Glutamatergic neuron (in vitro differentiated cells): ENCODE measurements around the gene TRIM22. TPM values are rescaled to one million over a fixed set of nuclear protein-coding genes. Genes with fewer than 3 reads are reported as not detected.

Source experiments
- DNase-seq: peaks from one replicate; pipeline ENCODE4 v3.0.0; 2022
- H3K27ac Mint-ChIP-seq: one replicate; pipeline ENCODE4 v1.8.0; 2020; ENCODE audit warnings: mild to moderate bottlenecking, mixed read lengths, inconsistent platforms; ENCODE audit not compliant: unreplicated experiment
- H3K27me3 Mint-ChIP-seq: one replicate; pipeline ENCODE4 v1.8.0; 2020; ENCODE audit warnings: mild to moderate bottlenecking, moderate library complexity, mixed read lengths, inconsistent platforms; ENCODE audit not compliant: unreplicated experiment
- H3K36me3 Mint-ChIP-seq: one replicate; pipeline ENCODE4 v1.8.0; 2020; ENCODE audit warnings: mild to moderate bottlenecking, mixed read lengths, inconsistent platforms; ENCODE audit not compliant: unreplicated experiment
- H3K4me1 Mint-ChIP-seq: one replicate; pipeline ENCODE4 v1.8.0; 2020; ENCODE audit warnings: mild to moderate bottlenecking, low read depth, mixed read lengths, inconsistent platforms; ENCODE audit not compliant: unreplicated experiment
- H3K4me3 Mint-ChIP-seq: one replicate; pipeline ENCODE4 v1.8.0; 2020; ENCODE audit warnings: mild to moderate bottlenecking, mixed read lengths, inconsistent platforms; ENCODE audit not compliant: unreplicated experiment
- H3K9me3 Mint-ChIP-seq: one replicate; pipeline ENCODE4 v1.8.0; 2020; ENCODE audit warnings: mild to moderate bottlenecking, moderate library complexity, mixed read lengths, inconsistent platforms; ENCODE audit not compliant: unreplicated experiment
- total RNA-seq: library from RNA; stranded (reverse); fragmentation: NEBNext Ultra II Directional; extraction: Animal tissue kit (Norgen Biotek cat#: 25700); gene quantifications from one replicate; pipeline ENCODE4 v1.2.1, GENCODE V29; 2021; ENCODE audit not compliant: unreplicated experiment
- TF ChIP-seq, protein P1 (sequence below): fragments of 200-600 bp; sonication (generic); IDR thresholded peaks from one replicate; pipeline ENCODE4 v1.5.0; 2021; ENCODE audit not compliant: partially characterized antibody, unreplicated experiment

TRIM22 gene
- total RNA-seq, 1 donor from 2014 or later: 5.0 TPM

DNA sequence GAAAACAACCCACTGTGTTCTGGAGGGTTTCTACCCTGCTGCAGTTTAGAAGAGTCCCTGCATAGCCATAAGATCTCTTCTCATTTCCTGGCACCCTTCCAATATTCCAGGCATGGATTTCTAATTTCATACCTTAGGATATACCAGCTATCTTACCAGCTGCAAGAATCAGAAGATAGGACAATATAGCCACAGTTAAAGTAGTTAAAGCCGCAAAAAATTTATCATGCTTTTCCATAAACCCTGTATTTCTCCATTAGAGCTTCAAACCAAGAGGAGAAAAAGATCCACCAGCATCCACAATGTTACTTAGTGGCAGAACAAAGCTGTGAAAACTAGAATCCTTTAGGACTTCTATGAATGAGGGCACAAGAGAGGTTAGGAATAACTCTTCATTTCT, 38.1 kb downstream of the TRIM22 start:
- Mint-ChIP-seq H3K4me3 (no peak overlapping the region), H3K9me3 (peaks cover 1% of the 10 kb centered on the region), H3K27ac (no peak overlapping the region), H3K27me3 (peaks cover 3% of the 10 kb centered on the region), H3K4me1 (no peaks in the 10 kb centered on the region), H3K36me3 (no peaks in the 10 kb centered on the region)
- no peak for DNase-seq
- TF ChIP-seq, protein P1, sequence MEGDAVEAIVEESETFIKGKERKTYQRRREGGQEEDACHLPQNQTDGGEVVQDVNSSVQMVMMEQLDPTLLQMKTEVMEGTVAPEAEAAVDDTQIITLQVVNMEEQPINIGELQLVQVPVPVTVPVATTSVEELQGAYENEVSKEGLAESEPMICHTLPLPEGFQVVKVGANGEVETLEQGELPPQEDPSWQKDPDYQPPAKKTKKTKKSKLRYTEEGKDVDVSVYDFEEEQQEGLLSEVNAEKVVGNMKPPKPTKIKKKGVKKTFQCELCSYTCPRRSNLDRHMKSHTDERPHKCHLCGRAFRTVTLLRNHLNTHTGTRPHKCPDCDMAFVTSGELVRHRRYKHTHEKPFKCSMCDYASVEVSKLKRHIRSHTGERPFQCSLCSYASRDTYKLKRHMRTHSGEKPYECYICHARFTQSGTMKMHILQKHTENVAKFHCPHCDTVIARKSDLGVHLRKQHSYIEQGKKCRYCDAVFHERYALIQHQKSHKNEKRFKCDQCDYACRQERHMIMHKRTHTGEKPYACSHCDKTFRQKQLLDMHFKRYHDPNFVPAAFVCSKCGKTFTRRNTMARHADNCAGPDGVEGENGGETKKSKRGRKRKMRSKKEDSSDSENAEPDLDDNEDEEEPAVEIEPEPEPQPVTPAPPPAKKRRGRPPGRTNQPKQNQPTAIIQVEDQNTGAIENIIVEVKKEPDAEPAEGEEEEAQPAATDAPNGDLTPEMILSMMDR: no peak

DNA sequence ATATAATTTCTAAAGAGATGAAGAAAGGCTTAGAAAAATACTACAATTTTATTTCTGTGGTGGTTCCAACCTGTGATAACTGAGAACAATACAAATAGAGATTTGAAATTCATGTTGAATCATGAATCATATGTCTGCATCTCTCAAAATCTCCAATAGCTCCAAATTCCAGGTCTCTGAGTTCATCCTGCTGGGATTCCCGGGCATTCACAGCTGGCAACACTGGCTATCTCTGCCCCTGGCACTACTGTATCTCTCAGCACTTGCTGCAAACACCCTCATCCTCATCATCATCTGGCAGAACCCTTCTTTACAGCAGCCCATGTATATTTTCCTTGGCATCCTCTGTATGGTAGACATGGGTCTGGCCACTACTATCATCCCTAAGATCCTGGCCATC, 46.8 kb downstream of the TRIM22 start, which contains the start of gene OR56B1:
Gene OR56B1, plus strand, starts transcription at position 53 of the 400 bp plus-strand sequence. Its CDS starts 69 bp downstream, at position 122.
- Mint-ChIP-seq H3K27me3 (peaks cover 2% of the 10 kb centered on the region), H3K27ac (no peak within 1 kb of the TSS), H3K4me3 (no peak within 1 kb of the TSS), H3K4me1 (no peaks in the 10 kb centered on the region), H3K36me3 (peaks cover 14% of the 10 kb centered on the region), H3K9me3 (peaks cover under 1% of the 10 kb centered on the region)
- no peak for DNase-seq
- TF ChIP-seq, protein P1: no peak

DNA sequence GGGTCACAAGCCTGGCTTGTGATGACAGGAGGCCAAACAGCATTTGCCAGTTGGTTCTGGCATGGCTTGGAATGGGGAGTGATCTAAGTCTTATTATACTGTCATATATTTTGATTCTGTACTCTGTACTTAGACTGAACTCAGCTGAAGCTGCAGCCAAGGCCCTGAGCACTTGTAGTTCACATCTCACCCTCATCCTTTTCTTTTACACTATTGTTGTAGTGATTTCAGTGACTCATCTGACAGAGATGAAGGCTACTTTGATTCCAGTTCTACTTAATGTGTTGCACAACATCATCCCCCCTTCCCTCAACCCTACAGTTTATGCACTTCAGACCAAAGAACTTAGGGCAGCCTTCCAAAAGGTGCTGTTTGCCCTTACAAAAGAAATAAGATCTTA, 47.5 kb downstream of the TRIM22 start:
- peaks cover 2% of the 10 kb centered on the region for H3K9me3 Mint-ChIP-seq
- H3K27ac Mint-ChIP-seq: no peak overlapping the region
- TF ChIP-seq, protein P1: no peak

DNA sequence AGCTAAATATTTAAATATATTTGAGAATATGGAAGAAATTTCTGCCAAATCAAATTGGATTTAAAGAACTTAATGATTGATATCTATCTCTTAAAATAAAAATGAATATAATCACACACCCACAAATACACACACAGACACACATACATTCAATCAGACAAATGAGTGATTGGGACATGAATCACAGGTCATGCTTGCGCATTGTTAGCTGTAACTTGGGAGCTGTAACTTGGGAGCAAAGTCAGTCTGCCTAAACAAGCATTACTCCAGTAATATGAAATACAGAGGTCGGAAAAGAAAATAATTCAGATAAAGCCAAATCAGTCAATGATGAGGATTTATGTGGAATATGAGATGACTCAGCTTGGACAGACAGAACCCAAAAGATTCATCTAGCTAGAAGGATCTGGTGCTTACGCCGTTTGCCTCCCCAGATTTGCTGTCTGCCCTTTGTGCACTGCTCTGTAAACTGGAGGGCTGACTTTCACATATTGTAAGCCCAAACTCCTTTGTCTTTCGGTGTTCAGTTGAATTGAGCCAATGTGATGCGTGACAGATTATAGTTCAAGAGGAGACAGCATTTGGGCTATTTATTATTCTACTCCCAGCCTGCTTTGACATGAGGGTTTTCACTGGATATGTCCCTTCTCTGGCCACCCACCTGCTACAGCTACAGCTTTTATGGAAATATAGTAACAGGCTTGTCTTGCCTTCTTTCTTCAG, 48.2 kb downstream of the TRIM22 start:
- H3K36me3 Mint-ChIP-seq: peaks cover 20% of the 10 kb centered on the region
- no peak overlapping the region for H3K4me3 Mint-ChIP-seq
- H3K27me3 Mint-ChIP-seq: peaks cover 2% of the 10 kb centered on the region

More for the DNA sequence above, 47.5 kb downstream of the TRIM22 start:
- no peaks in the 10 kb centered on the region for H3K4me1 Mint-ChIP-seq
- peaks cover 19% of the 10 kb centered on the region for H3K36me3 Mint-ChIP-seq
- no peak for DNase-seq
- no peak overlapping the region for H3K4me3 Mint-ChIP-seq
- peaks cover 2% of the 10 kb centered on the region for H3K27me3 Mint-ChIP-seq

DNA sequence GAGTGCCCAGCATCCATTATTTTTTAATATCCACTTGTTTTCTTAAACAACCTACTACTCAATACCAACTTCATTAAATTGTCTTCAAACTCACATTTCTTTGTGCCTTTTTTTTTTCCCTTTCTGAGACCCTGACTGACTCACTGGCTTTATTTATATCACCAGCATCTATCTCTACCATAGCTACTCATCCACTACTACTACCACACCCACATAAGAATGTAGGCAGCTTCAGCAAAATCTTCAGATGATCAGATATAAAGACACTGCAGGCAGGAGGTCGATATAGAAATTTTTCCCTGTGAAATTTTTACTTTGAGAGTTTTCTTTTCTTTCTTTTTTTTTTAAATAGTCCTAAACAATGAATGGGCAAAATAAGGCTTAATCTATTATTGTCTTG, 48.8 kb downstream of the TRIM22 start:
- TF ChIP-seq, protein P1: no peak
- no peak overlapping the region for H3K27ac Mint-ChIP-seq
- DNase-seq: no peak
- no peaks in the 10 kb centered on the region for H3K4me1 Mint-ChIP-seq
- H3K9me3 Mint-ChIP-seq: peaks cover 2% of the 10 kb centered on the region
- H3K27me3 Mint-ChIP-seq: peaks cover 2% of the 10 kb centered on the region
- H3K4me3 Mint-ChIP-seq: no peak overlapping the region
- peaks cover 20% of the 10 kb centered on the region for H3K36me3 Mint-ChIP-seq

More for the DNA sequence above, 48.2 kb downstream of the TRIM22 start:
- TF ChIP-seq, protein P1: no peak
- DNase-seq: no peak
- Mint-ChIP-seq H3K9me3 (peaks cover 2% of the 10 kb centered on the region), H3K4me1 (no peaks in the 10 kb centered on the region), H3K27ac (no peak overlapping the region)
